Epidermal melanocyte (primary cell): ENCODE results near the gene NRL.
A peak's percentile ranks its signal among the peaks of the same experiment; 100 is the strongest.
"Not testable (repeated sequence)": the region's sequence is repeated elsewhere in the genome, so short reads cannot be mapped to it uniquely, and the experiment has no call there.

ENCODE experiments used
- DNase-seq: peaks from one replicate; pipeline ENCODE4 v3.0.0; 2011; ENCODE audit warnings: low spot score; ENCODE audit not compliant: insufficient read length

The NRL gene

GRCh38 chr14:24126939-24127338 is 12.2 kb upstream of the NRL start:
- DNase-seq: no peak

DNA sequence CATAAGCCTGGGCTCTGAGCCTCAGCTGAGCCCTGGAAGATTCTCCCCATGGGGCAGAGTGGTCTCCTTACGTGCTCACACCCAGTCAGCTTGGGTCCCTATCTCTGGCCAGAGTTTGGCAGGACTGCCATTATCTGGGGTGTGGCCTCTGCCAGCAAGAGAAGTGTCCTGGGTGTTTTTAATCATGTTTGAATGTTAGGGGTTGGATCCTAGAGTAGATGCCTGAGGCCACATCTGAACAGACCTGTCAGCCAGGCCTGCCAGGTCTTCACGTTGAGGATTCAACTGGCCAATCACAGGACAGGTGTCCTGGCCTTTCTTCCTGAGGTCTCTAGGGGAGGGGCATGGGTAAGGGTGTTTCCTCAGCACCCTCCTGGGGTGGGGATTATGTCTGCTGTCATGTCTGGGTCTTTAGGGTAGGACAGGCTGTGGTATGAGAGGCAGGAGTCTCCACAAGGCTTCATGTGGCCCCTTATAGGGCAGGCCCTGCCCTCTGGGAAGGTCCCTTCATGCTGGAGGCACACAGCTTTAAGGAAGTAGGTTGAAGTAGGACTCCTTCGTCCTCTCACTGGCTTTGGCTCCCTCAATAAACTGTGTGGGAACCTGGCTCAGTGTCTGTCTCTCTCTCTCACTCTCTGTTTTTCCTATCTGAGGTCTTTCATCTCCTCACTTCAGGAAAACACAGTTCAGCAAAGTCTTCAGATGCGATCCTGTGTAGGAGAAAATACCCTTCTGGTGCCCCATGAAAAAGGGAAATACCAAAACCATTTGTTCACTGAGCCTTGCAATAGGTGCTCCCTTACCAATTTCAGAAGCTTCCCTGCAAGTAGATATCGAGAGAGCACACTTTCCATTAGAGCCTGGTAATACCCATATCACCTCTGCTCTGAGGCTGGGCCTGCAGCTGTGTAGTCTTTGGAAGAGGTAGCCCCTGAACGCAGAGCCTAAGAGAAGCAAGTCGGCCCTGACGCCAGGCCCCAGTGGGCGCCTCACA is 9.0 kb upstream of the NRL start:
- no peak for DNase-seq

DNA sequence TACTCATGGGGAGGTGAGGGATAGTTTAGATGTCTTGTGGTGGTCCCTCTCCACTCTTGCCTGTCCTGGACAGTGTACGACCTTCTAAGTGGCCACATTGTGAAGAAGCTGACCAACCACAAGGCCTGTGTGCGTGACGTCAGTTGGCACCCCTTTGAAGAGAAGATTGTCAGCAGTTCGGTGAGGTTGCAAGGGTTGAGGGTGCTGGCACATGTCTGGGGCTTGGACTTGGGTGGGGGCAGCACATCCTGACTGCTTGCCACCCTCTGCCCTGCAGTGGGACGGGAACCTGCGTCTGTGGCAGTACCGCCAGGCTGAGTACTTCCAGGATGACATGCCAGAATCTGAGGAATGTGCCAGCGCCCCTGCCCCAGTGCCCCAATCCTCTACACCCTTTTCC is 8.1 kb upstream of the NRL start:
- no peak for DNase-seq

DNA sequence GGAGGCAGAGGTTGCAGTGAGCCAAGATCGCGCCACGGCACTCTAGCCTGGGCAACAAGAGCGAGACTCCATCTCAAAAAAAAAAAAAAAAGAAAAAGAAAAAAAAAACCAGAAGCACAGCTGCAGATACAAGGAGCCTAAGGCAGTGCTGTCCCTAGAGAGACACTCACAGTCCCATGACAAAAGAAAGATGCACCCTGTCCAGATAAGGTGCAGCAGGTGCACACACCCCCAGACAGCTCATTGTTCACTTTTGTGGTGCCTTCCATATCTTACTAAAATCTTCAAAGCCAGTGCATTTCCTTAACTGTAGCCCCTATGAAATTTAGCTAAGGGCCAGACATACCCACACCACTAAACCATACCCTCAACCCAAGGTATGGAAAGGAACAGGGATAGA is 7.7 kb upstream of the NRL start:
- DNase-seq: no peak

- DNase-seq: no peak
Observed at GRCh38 chr14:24121210-24121609, 6.5 kb upstream of the NRL start.

DNA sequence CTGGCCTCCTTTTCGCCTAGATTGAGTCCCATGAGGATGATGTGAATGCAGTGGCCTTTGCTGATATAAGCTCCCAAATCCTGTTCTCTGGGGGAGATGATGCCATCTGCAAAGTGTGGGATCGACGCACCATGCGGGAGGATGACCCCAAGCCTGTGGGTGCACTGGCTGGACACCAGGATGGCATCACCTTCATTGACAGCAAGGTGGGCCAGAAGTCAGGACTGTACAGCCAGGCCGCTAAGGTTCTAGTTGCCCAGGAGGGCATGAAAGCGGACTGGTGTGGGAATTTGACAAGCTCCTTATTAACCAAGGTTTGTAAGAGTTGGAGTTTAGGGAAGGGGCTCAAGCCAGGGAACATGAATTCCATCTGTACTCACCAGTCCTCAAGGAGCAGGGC is 4.9 kb upstream of the NRL start:
- no peak for DNase-seq

- no peak for DNase-seq
Observed at GRCh38 chr14:24117179-24117578, 2.4 kb upstream of the NRL start.

- DNase-seq: no peak
Observed at GRCh38 chr14:24116128-24116814, 1.5 kb upstream of the NRL start.

- no peak for DNase-seq
Observed at GRCh38 chr14:24115422-24116127, 826 bp upstream of the NRL start.

DNA sequence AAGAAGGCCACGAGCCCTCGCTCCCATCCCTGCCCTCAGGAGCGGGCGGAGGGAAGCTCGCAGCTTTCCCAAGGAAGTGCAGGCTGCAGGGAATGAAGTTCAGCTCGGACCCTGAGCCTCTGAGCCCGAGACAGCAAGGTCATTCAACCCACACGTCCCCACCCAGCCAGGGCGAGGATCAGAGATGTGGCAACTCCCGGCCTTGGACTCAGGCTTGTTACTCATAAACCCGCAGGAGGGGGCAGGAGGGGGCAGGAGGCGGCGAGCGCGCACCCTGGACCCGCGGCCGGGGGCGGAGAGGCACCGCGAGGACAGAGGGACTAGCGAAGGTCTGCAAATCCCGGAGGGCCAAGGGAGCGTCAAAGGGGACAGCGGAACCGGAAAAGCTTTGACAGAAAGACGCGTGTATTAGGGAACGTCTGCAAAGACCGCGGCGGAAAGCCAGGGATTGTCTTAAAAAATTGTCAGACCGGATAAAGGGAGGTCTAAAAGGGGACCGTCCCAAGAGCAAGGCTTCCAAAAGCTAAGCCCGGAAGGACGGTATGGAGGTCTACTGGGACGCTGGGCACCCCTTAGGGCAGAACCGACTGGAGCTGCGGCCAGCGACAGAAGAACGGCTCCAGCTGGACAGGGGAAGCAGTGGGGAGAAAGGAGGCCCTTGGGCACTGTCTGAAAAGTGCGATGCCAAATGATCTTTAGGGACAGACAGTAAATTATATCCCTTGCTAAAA is 783 bp downstream of the NRL start:
- DNase-seq: peak; percentile 50

GRCh38 chr14:24113379-24113800 is 1.4 kb downstream of the NRL start:
- no peak for DNase-seq

GRCh38 chr14:24110523-24110922 is 4.2 kb downstream of the NRL start:
- DNase-seq: no peak

- no peak for DNase-seq
Observed at GRCh38 chr14:24110060-24110459, 4.7 kb downstream of the NRL start.

GRCh38 chr14:24108336-24108874 is 6.3 kb downstream of the NRL start:
- DNase-seq: no peak

GRCh38 chr14:24106672-24107271 is 8.0 kb downstream of the NRL start:
- no peak for DNase-seq

- DNase-seq: not testable (repeated sequence)
Observed at GRCh38 chr14:24105609-24106239, 9.0 kb downstream of the NRL start.

DNA sequence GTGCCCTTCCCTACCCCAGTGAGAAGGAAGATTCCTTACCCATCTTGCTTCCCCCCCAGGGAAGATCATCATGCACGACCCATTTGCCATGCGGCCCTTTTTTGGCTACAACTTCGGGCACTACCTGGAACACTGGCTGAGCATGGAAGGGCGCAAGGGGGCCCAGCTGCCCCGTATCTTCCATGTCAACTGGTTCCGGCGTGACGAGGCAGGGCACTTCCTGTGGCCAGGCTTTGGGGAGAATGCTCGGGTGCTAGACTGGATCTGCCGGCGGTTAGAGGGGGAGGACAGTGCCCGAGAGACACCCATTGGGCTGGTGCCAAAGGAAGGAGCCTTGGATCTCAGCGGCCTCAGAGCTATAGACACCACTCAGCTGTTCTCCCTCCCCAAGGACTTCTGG is 11.3 kb downstream of the NRL start:
- DNase-seq: no peak

- no peak for DNase-seq
Observed at GRCh38 chr14:24102357-24103048, 12.2 kb downstream of the NRL start.

GRCh38 chr14:24100982-24101494 is 13.7 kb downstream of the NRL start:
- DNase-seq: no peak
